Osteoblast (primary cell): ENCODE results near the gene FNDC3B. TPM values are rescaled to one million over a fixed set of nuclear protein-coding genes. Genes with fewer than 3 reads are reported as not detected.

Experiments used
- DNase-seq: peaks from one replicate; pipeline ENCODE4 v3.0.0; 2011; ENCODE audit warnings: low spot score, mixed read lengths; ENCODE audit not compliant: insufficient read length; ENCODE audit errors: missing footprints
- H2AFZ ChIP-seq: 2 replicates; pipeline ENCODE4 v1.6.0; 2011; ENCODE audit warnings: mild to moderate bottlenecking, low read length
- H3K27ac ChIP-seq: 2 replicates; pipeline ENCODE4 v1.5.1; 2011; ENCODE audit warnings: mild to moderate bottlenecking, low read depth, low read length, moderate library complexity
- H3K27me3 ChIP-seq: 2 replicates; pipeline ENCODE4 v1.6.0; 2012; ENCODE audit warnings: mild to moderate bottlenecking, control low read depth, inconsistent platforms, low read length, moderate library complexity; ENCODE audit not compliant: insufficient read depth
- H3K36me3 ChIP-seq: 2 replicates; pipeline ENCODE4 v1.5.1; 2011; ENCODE audit warnings: mild to moderate bottlenecking, low read length, control low read depth, moderate library complexity; ENCODE audit not compliant: insufficient read depth
- H3K4me1 ChIP-seq: 2 replicates; pipeline ENCODE4 v1.5.1; 2011; ENCODE audit warnings: mild to moderate bottlenecking, low read length, control low read depth, moderate library complexity; ENCODE audit not compliant: insufficient read depth
- H3K4me2 ChIP-seq: 2 replicates; pipeline ENCODE4 v1.6.0; 2011; ENCODE audit warnings: mild to moderate bottlenecking, low read length; ENCODE audit not compliant: insufficient read depth
- H3K4me3 ChIP-seq: fragments of 200-600 bp; sonication (generic); 3 replicates; pipeline ENCODE4 v1.5.1; 2012; ENCODE audit warnings: mild to moderate bottlenecking, low read length, inconsistent platforms; ENCODE audit not compliant: insufficient read depth
- H3K79me2 ChIP-seq: 2 replicates; pipeline ENCODE4 v1.6.0; 2012; ENCODE audit warnings: mild to moderate bottlenecking, low read length, control low read depth, inconsistent platforms; ENCODE audit not compliant: insufficient read depth
- H3K9me3 ChIP-seq: 2 replicates; pipeline ENCODE4 v1.5.1; 2011; ENCODE audit warnings: low read depth, low read length, control low read depth
- H4K20me1 ChIP-seq: 2 replicates; pipeline ENCODE4 v1.6.0; 2012; ENCODE audit warnings: mild to moderate bottlenecking, low read length, control low read depth; ENCODE audit not compliant: insufficient read depth
- CTCF ChIP-seq: IDR thresholded peaks from 2 replicates; pipeline ENCODE4 v1.5.1; 2011; ENCODE audit warnings: mild to moderate bottlenecking, low read depth, low read length, moderate library complexity; ENCODE audit errors: extremely low read depth
- total RNA-seq: library from RNA; depleted of rRNA; stranded (reverse); fragments of >200 nt; gene quantifications from 2 replicates; pipeline ENCODE4 v1.2.3, GENCODE V29; 2012

Gene FNDC3B
- total RNA-seq, 1 donor = 179 TPM

- H3K79me2 ChIP-seq = peaks cover 12% of the 10 kb centered on the region
- TF ChIP-seq CTCF = no peak
Observed at GRCh38 chr3:172373912-172374311, 334.5 kb downstream of the FNDC3B start.

GRCh38 chr3:172375206-172375850 is 335.9 kb downstream of the FNDC3B start:
- Histone ChIP-seq H3K36me3 (peaks cover 83% of the 10 kb centered on the region), H3K9me3 (no peaks in the 10 kb centered on the region), H3K27me3 (no peaks in the 10 kb centered on the region), H4K20me1 (peaks cover 19% of the 10 kb centered on the region), H3K4me2 (no peak overlapping the region), H3K4me1 (no peaks in the 10 kb centered on the region), H3K79me2 (peaks cover 18% of the 10 kb centered on the region), H3K4me3 (no peak overlapping the region), H3K27ac (no peak overlapping the region), H2AFZ (no peak overlapping the region)
- DNase-seq = no peak
- no peak for TF ChIP-seq CTCF

More at GRCh38 chr3:172373912-172374311, 334.5 kb downstream of the FNDC3B start:
- Histone ChIP-seq H4K20me1 (peaks cover 12% of the 10 kb centered on the region), H3K4me1 (no peaks in the 10 kb centered on the region), H3K4me2 (no peak overlapping the region), H3K27me3 (no peaks in the 10 kb centered on the region), H3K36me3 (peaks cover 79% of the 10 kb centered on the region), H3K4me3 (no peak overlapping the region), H3K27ac (no peak overlapping the region), H2AFZ (no peak overlapping the region), H3K9me3 (no peaks in the 10 kb centered on the region)
- no peak for DNase-seq

GRCh38 chr3:172376402-172376801 is 337.0 kb downstream of the FNDC3B start:
- Histone ChIP-seq H3K9me3 (no peaks in the 10 kb centered on the region), H3K4me1 (peaks cover 2% of the 10 kb centered on the region), H3K36me3 (peaks cover 82% of the 10 kb centered on the region), H2AFZ (no peak overlapping the region), H4K20me1 (peaks cover 15% of the 10 kb centered on the region), H3K79me2 (peaks cover 27% of the 10 kb centered on the region), H3K27ac (no peak overlapping the region), H3K27me3 (no peaks in the 10 kb centered on the region), H3K4me3 (no peak overlapping the region), H3K4me2 (no peak overlapping the region)
- TF ChIP-seq CTCF = no peak
- no peak for DNase-seq

- no peak for DNase-seq
- H3K4me3 ChIP-seq = no peak overlapping the region
- H3K36me3 ChIP-seq = peaks cover 77% of the 10 kb centered on the region
- H3K79me2 ChIP-seq = peaks cover 26% of the 10 kb centered on the region
- no peak overlapping the region for H3K27ac ChIP-seq
- H3K27me3 ChIP-seq = no peaks in the 10 kb centered on the region
- TF ChIP-seq CTCF = no peak
- H3K9me3 ChIP-seq = no peaks in the 10 kb centered on the region
- H3K4me1 ChIP-seq = peaks cover 2% of the 10 kb centered on the region
- H3K4me2 ChIP-seq = no peak overlapping the region
- H2AFZ ChIP-seq = no peak overlapping the region
- peaks cover 15% of the 10 kb centered on the region for H4K20me1 ChIP-seq
Observed at GRCh38 chr3:172376881-172377280, 337.5 kb downstream of the FNDC3B start.
